HG02798 (cell line): ENCODE results near the gene ZNF440.

ENCODE experiments used
- ATAC-seq: cut with Tn5 transposase; IDR thresholded peaks from one replicate; pipeline ENCODE4 v1.9.1; 2021; ENCODE audit warnings: mild to moderate bottlenecking; ENCODE audit not compliant: unreplicated experiment, poor library complexity

ZNF440 gene

GRCh38 chr19:11880598-11880997, 66.5 kb downstream of the ZNF440 start:
- no peak for ATAC-seq

GRCh38 chr19:11881151-11881800, 67.2 kb downstream of the ZNF440 start:
- no peak for ATAC-seq

GRCh38 chr19:11882606-11883005, 68.5 kb downstream of the ZNF440 start:
- no peak for ATAC-seq
